ENCODE measurements around the gene NDUFAF8.

DNA sequence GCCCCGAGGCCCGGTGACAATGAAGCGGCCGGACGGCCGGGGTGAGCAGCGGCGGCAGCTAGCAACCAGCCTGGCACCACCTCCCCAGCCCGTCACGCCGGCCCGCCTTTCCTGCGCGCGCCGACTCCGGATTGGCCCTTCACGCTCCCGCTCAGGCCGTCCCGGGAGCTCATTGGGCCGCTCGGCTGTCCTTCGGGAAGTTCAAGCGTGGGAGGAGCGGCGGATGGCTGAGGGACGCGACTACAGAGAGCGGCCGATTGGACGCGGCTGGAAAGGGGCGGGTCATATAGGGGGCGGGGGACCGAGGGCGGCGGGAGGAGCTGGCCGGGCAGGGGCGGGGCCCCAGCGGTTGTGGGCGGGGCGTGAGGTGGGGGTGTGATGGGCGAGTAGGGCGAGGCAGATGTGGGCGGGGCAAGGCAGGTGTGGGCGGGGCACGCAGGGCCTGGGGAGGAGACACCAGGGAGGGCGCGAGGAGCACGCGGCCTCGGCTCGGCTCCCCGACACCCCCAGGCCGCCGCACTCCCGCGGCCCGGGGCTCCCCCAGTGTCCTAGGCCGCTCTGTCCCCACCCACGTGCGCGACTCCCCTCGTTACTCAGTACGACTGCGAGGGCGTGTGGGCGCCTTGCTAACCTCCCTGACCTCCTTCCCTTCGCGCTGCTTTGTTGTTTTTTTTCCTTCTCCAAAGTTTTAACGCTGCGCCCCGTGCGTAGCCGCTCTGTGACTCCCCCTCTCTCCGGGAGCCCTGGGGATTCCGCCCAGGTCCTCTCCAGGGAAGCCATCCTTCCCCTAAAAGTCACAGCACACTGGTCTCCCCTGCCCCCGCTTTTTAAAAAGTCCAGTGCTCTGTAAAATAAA lies 16.0 kb upstream of the NDUFAF8 start, which contains the start of gene CEP131:
- no peak for TF ChIP-seq CTCF (conservative IDR thresholded peaks at IDR 0.05)
- TF ChIP-seq ZFX (IDR thresholded peaks at IDR 0.05) = peak; percentile 20; the same call in 1 of the 2 replicates
